Dedifferentiated amniotic fluid mesenchymal stem cell (primary cell): ENCODE data around the gene LRRN3.

Experiments
- DNase-seq: peaks from one replicate; pipeline ENCODE4 v3.0.0-alpha.2; 2016; ENCODE audit errors: extremely low spot score

LRRN3 gene

GRCh38 chr7:111105269-111105668 is 14.3 kb downstream of the LRRN3 start:
- DNase-seq, result no peak

GRCh38 chr7:111107579-111107978 is 16.7 kb downstream of the LRRN3 start:
- DNase-seq, result no peak

- DNase-seq, result no peak
Observed at GRCh38 chr7:111108000-111108399, 17.1 kb downstream of the LRRN3 start.

- DNase-seq, result peak; percentile 47
Observed at GRCh38 chr7:111108496-111108895, 17.6 kb downstream of the LRRN3 start.

- peak; percentile 45 for DNase-seq
Observed at GRCh38 chr7:111112439-111112838, 21.5 kb downstream of the LRRN3 start.

GRCh38 chr7:111113263-111114017 is 22.5 kb downstream of the LRRN3 start:
- peak; percentile 47 for DNase-seq

- no peak for DNase-seq
Observed at GRCh38 chr7:111115966-111116365, 25.0 kb downstream of the LRRN3 start.

- no peak for DNase-seq
Observed at GRCh38 chr7:111126987-111127386, 36.1 kb downstream of the LRRN3 start.

GRCh38 chr7:111129435-111129834 is 38.5 kb downstream of the LRRN3 start:
- no peak for DNase-seq

GRCh38 chr7:111132833-111133232 is 41.9 kb downstream of the LRRN3 start:
- DNase-seq, result no peak

GRCh38 chr7:111137296-111138192 is 46.6 kb downstream of the LRRN3 start:
- peak; percentile 31 for DNase-seq

- DNase-seq, result peak; percentile 36
Observed at GRCh38 chr7:111138193-111138569, 47.3 kb downstream of the LRRN3 start.

GRCh38 chr7:111138586-111138985 is 47.7 kb downstream of the LRRN3 start:
- no peak for DNase-seq

GRCh38 chr7:111140091-111140865 is 49.4 kb downstream of the LRRN3 start:
- no peak for DNase-seq

- DNase-seq, result no peak
Observed at GRCh38 chr7:111145472-111145871, 54.5 kb downstream of the LRRN3 start.

GRCh38 chr7:111146136-111146535 is 55.2 kb downstream of the LRRN3 start:
- no peak for DNase-seq

- DNase-seq, result no peak
Observed at GRCh38 chr7:111147708-111148533, 57.0 kb downstream of the LRRN3 start.

- no peak for DNase-seq
Observed at GRCh38 chr7:111150709-111151108, 59.8 kb downstream of the LRRN3 start.

- DNase-seq, result no peak
Observed at GRCh38 chr7:111159426-111159825, 68.5 kb downstream of the LRRN3 start.

- DNase-seq, result no peak
Observed at GRCh38 chr7:111160297-111160696, 69.4 kb downstream of the LRRN3 start.

- DNase-seq, result no peak
Observed at GRCh38 chr7:111162692-111163091, 71.8 kb downstream of the LRRN3 start.
